ENCODE measurements around the gene EBF3.

The EBF3 gene

GRCh38 chr10:129963641-129964501 is at the start of gene EBF3:
Gene EBF3 (minus strand): TSS chr10:129964274. CDS start chr10:129963768, 506 bp downstream.
- no peak for DNase-seq (ENCODE audit: low spot score)

- no peak for DNase-seq (ENCODE audit: low spot score)
Measured at GRCh38 chr10:130013335-130014262, 49.5 kb upstream of the EBF3 start.

DNA sequence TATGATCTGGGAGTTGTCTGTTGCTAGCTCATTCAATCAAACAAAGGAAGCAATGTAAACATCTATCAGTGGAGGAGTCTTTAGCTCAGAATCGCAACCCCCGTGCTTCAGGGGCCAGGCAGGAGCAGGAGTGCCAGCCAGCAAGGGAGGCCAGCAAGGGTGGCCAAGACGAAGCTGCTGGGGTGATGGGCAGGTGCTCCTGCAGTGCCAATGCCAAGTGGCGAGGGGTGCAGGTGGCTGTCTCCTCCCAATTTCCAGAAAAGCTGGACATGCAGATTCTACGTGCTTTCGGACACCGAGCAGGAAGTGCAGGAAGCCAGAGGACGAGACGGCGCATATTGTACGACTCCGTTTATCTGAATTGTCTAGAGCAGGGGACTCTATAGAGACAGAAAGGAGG is 48.1 kb upstream of the EBF3 start:
- DNase-seq (ENCODE audit: low spot score) = no peak

DNA sequence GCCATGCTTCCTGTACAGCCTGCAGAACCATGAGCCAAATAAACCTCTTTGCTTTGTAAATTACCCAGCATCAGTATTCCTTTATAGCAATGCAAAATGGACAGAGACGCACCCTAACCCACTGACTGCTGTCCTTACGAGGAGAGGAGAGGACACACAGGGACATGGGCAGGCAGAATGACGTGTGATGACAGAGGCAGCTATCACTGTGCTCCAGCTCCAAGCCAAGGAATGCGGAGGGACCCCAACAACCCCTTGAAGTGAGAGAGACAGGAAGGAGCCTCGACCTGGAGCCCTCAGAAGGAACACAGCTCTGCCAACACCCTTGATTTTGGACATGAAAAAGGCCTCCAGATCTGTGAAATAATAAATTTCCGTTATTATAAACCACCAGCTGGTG is 46.6 kb upstream of the EBF3 start:
- DNase-seq (ENCODE audit: low spot score) = no peak

- DNase-seq (ENCODE audit: low spot score) = no peak
Measured at GRCh38 chr10:130009228-130009627, 45.2 kb upstream of the EBF3 start.

DNA sequence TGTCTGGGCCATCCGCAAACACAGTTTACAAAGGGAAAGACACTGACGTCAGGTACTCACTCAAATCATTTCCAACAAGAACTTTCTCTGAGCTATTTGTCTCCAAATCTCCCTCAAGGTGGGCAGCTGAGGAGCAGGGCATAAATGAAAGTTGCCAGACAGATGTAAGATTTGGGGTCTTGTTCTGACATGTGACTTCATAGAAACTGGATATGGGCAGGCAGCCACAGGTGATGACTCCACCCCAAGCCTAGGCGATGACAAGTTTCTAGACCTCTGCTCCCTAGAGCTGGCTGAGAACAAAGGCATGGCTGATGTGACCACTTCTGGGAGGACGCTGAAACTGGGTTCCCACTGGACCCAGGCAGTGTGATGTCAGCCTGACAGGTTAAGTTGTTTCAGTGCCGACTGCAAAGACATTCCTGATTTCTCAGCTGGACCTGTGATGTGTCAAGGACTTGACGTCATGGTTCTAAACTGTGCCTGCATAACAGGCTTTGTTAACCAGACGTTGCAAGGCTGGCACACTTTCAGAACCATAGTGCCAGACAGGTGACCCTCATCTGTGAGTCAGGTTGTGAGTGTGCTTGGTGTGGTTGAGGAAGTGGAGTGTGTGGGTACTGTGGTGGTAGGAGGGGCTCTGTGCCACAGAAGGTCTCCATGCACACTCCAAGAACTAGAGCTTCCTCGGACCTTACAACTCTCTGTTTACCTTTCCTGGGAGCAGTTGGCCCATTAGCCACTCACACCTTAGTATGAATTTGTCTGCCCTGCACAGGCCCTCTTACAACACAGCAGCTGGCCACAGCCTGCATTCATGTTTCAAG is 39.9 kb upstream of the EBF3 start:
- DNase-seq (ENCODE audit: low spot score) = no peak

GRCh38 chr10:130003166-130003565 is 39.1 kb upstream of the EBF3 start:
- no peak for DNase-seq (ENCODE audit: low spot score)

DNA sequence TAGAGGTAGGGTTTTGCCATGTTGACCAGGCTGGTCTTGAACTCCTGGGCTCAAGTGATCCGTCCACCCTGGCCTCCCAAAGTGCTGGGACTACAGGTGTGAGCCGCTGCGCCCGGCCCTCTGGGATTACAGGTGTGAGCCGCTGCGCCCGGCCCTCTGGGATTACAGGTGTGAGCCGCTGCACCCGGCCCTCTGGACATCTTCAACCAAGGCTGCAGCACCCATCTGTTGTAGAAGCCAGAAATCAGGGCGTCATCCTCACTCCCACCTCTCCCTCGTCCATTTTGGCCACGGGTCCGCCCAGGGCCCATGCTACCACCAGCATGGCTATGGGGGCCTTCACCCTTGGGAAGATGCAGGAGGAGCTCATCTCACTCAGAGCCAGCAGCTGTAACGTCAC is 38.5 kb upstream of the EBF3 start:
- no peak for DNase-seq (ENCODE audit: low spot score)

DNA sequence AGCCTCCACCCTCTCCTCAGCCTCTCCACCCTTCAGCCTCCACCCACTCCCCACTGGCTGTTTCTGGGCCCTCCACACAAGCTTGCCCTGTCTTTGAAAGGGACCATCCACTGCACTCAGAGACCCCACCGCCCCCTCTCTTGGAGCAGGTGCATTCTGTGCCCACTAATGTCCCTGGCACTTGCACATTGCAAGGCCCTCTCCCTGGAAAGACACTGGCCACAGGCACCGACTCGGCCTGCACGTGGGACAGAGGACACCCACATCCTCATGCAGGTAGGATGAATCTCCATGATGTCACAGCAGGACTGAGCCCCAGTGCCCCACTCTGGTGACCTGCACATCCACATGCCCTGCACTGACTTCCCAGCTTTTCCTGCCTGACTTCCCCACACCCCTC is 36.8 kb upstream of the EBF3 start:
- DNase-seq (ENCODE audit: low spot score) = no peak

DNA sequence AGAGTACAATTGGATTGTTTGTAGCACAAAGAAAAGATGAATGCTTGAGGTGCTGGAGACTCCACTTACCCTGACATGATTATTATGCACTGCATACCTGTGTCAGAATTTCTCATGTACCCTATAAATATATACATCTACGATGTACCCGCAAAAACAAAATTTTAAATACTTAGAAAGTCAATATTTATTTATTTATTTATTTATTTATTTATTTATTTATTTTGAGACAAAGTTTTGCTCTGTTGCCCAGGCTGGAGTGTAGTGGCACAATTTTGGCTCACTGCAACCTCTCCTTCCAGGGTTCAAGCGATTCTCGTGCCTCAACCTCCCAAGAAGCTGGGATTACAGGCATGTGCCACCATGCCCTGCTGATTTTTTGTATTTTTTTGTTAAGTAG is 35.1 kb upstream of the EBF3 start:
- DNase-seq (ENCODE audit: low spot score) = no peak

- DNase-seq (ENCODE audit: low spot score) = no peak
Measured at GRCh38 chr10:129993621-129994020, 29.5 kb upstream of the EBF3 start.

- DNase-seq (ENCODE audit: low spot score) = no peak
Measured at GRCh38 chr10:129992356-129992755, 28.3 kb upstream of the EBF3 start.

- DNase-seq (ENCODE audit: low spot score) = no peak
Measured at GRCh38 chr10:129982825-129983224, 18.8 kb upstream of the EBF3 start.

DNA sequence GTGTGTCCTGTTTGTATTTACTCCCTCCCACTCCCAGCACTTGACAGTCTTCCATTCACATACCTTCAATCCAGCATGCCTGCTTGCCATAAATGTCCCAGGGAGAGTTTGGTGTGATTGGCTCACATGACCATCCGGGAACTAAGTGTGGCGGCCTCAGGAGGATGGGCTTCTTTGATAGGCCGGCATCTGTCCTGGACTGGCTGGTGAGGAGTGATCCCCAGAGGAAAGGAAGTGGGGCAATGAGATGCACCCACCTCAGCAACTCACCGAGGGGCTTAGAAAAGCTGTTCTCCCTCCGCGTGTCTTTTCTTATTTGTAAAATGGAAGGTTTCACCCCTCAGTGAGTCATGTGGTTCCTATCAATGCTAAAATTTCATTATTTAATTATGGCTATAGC is 14.9 kb upstream of the EBF3 start:
- DNase-seq (ENCODE audit: low spot score) = no peak

DNA sequence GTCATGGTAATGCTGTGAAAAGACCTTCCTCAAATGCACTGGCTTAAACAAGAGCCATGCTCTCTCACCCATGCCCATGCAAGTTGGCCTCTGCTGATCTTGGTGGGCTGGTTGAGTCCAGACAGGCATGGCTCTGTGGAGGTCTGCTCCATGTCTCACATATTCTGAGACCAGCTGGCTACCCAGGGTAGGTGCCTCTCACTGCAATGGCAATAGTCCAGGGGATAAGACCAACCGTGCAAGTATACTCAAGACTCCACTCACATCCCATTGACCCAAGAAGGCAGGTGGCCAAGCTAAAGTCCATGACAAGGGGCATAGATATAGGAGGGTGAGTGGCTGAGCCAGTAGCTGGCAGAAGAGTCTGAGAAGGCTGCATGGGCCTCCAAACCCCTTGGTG is 14.2 kb upstream of the EBF3 start:
- DNase-seq (ENCODE audit: low spot score) = no peak

DNA sequence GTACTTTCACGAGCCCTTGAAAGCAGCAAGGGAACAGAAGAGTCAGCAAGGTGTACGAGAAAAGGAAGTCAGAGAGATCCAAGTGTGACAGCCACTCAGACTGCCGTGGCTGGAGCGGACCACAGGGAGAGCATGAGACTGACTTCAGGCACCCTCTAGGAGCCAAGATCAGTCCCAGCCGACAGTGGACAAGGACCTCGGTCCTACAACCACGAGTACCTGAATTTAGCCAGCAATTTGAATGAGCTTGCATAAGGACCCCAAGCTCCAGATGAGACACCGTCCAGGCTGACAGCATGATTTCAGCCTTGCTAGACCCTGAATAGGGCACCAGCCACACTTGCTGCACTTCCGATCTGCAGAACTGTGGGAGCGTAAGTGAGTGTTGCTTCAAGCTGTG is 13.7 kb upstream of the EBF3 start:
- no peak for DNase-seq (ENCODE audit: low spot score)

GRCh38 chr10:129973674-129974059 is 9.6 kb upstream of the EBF3 start:
- DNase-seq (ENCODE audit: low spot score) = no peak

- DNase-seq (ENCODE audit: low spot score) = no peak
Measured at GRCh38 chr10:129972966-129973673, 9.0 kb upstream of the EBF3 start.

GRCh38 chr10:129972145-129972965 is 8.3 kb upstream of the EBF3 start:
- no peak for DNase-seq (ENCODE audit: low spot score)

- no peak for DNase-seq (ENCODE audit: low spot score)
Measured at GRCh38 chr10:129971381-129972144, 7.5 kb upstream of the EBF3 start.
